ENCODE measurements around the gene SOX6. TPM values are rescaled to one million over a fixed set of nuclear protein-coding genes. Genes with fewer than 3 reads are reported as not detected.
A peak's percentile ranks its signal among the peaks of the same experiment; 100 is the strongest.

The SOX6 gene
- total and polyA plus RNA-seq, 2 experiments from 2014 or later: 0.03 to 0.66 TPM

GRCh38 chr11:16299884-16300782, 56.2 kb downstream of the SOX6 start:
- Mint-ChIP-seq H3K9me3 (no peaks in the 10 kb centered on the region), H3K27me3 (ENCODE audit: insufficient read depth, low read depth, poor library complexity) (no peaks in the 10 kb centered on the region), H3K4me1 (peaks cover 9% of the 10 kb centered on the region; the same call in 2 of the 3 replicates), H3K27ac (peak overlapping the region; percentile 39; the same call in 1 of the 2 replicates), H3K4me3 (no peak overlapping the region), H3K36me3 (ENCODE audit: low read depth) (no peaks in the 10 kb centered on the region)
- H3K79me2 ChIP-seq (replicated peaks; ENCODE audit: insufficient read depth): no peaks in the 10 kb centered on the region
- no peak overlapping the region for H3K27ac ChIP-seq (ENCODE audit: low read depth)
- no peaks in the 10 kb centered on the region for H4K20me1 ChIP-seq (replicated peaks; ENCODE audit: insufficient read depth)
- no peaks in the 10 kb centered on the region for H3F3A ChIP-seq (replicated peaks; ENCODE audit: low read depth)
- H3K27me3 ChIP-seq (ENCODE audit: insufficient read depth): no peaks in the 10 kb centered on the region
- DNase-seq (ENCODE audit: low spot score) (no peak), ATAC-seq (no peak)
- no peak overlapping the region for H2AFZ ChIP-seq
- 0 out of 2 replicates have a peak, but pooled peaks cover 7% of the 10 kb centered on the region for H3K4me1 ChIP-seq (ENCODE audit: insufficient read depth)
- no peak for TF ChIP-seq EZH2 (IDR thresholded peaks at IDR 0.05; ENCODE audit: low read depth, unreplicated experiment)
- no peak for TF ChIP-seq REST (IDR thresholded peaks at IDR 0.05; ENCODE audit: unreplicated experiment)
- TF ChIP-seq NANOG (IDR thresholded peaks at IDR 0.05; ENCODE audit: borderline replicate concordance): no peak
- TF ChIP-seq ZNF114 (CRISPR knock-in tag; IDR thresholded peaks at IDR 0.05): no peak
- TF ChIP-seq CTCF (conservative IDR thresholded peaks at IDR 0.05; ENCODE audit: low read depth in 2 of 2): no peak
- no peak for TF ChIP-seq ZNF331 (CRISPR knock-in tag; IDR thresholded peaks at IDR 0.05; ENCODE audit: low read depth)
- TF ChIP-seq ETS1 (IDR thresholded peaks at IDR 0.05): no peak
- TF ChIP-seq ZNF462 (CRISPR knock-in tag; IDR thresholded peaks at IDR 0.05): no peak
- TF ChIP-seq POLR2AphosphoS5 (IDR thresholded peaks at IDR 0.05; ENCODE audit: low read depth): no peak
- no peak for TF ChIP-seq CREB1 (CRISPR knock-in tag; IDR thresholded peaks at IDR 0.05; ENCODE audit: low read depth)
- no peak overlapping the region for H3K4me3 ChIP-seq
- no peaks in the 10 kb centered on the region for H3K36me3 ChIP-seq (ENCODE audit: insufficient read depth)
- H3K9me2 ChIP-seq (ENCODE audit: insufficient read depth): no peaks in the 10 kb centered on the region
- H3K4me2 ChIP-seq: no peak overlapping the region

All from GM23338 (cell line).